Measurements from ENCODE around the gene NCAPG2. TPM values are rescaled to one million over a fixed set of nuclear protein-coding genes. Genes with fewer than 3 reads are reported as not detected.

Gene NCAPG2
- total and polyA plus RNA-seq, 2 of the 13 experiments (the other 11 are each of a cell fraction or from before 2014, with no cell fraction given): 15.1 to 30.7 TPM

DNA sequence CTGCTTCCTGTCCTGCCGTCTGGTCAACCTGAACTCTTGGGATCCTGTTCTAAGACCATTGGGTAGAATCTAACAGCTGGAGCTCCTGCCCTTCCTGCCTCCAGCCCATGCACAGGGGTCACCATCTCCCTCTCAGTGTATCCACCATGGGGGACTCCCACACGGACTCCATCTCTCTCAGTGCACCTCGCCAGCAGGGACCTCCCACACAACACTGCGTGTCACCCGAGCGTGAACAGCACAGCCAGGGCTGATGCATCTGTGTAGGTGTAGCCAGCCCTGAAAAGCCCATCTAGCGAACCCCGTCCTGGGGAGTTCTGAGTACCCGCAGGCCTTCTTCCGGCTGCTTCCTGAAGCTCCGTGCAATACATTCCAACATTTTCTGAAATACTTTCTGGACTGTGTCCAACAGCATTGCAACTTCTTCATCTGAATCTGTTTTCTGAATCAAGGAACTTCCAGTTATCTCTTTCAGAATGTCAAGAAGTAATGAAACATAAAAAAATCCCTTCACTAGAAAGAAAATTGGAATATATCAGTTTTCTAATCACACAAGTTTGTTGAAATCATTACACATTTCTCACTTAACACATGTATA lies 52.5 kb downstream of the NCAPG2 start:
- FAIRE-seq: no peak
- Histone ChIP-seq H3K4me1 (ENCODE audit: insufficient read depth, low read length) (peaks cover 33% of the 10 kb centered on the region), H3K9ac (ENCODE audit: insufficient read depth, low read depth, low read length) (no peak overlapping the region), H3K79me2 (ENCODE audit: insufficient read depth, low read length) (peaks cover 6% of the 10 kb centered on the region), H3K27me3 (ENCODE audit: control insufficient read depth in 1 of 2, insufficient read depth in 2 of 2, low read length in 2 of 2) (no peaks in the 10 kb centered on the region), H2AFZ (ENCODE audit: low read length) (no peak overlapping the region), H3K27ac (ENCODE audit: extremely low read length, insufficient read depth, low read length) (no peak overlapping the region), H3K36me3 (replicated peaks in 1 of 2; ENCODE audit: control insufficient read depth in 1 of 2, insufficient read depth in 2 of 2, low read length in 2 of 2) (peaks cover 19 to 63% of the 10 kb centered on the region in 2 experiments), H3K4me2 (ENCODE audit: low read depth, low read length) (no peak overlapping the region), H3K9me3 (ENCODE audit: low read length) (no peaks in the 10 kb centered on the region), H4K20me1 (ENCODE audit: insufficient read depth, low read length) (no peaks in the 10 kb centered on the region), H3K4me3 (replicated peaks in 1 of 3; ENCODE audit: insufficient read depth in 1 of 3, low read depth in 2 of 3, low read length in 3 of 3) (no peak overlapping the region)
- intact Hi-C loops (cut with micrococcal nuclease; ENCODE audit: unreplicated experiment) (no loop called here), in situ Hi-C loops (cut with HindIII; ENCODE audit: extremely low pct_ligation_motif_present, low pct_unique_long_range_greater_than_20kb) (no loop called here)
- no TSS peak for BruUV-seq (replicated peaks)
- TF ChIP-seq, protein P1, sequence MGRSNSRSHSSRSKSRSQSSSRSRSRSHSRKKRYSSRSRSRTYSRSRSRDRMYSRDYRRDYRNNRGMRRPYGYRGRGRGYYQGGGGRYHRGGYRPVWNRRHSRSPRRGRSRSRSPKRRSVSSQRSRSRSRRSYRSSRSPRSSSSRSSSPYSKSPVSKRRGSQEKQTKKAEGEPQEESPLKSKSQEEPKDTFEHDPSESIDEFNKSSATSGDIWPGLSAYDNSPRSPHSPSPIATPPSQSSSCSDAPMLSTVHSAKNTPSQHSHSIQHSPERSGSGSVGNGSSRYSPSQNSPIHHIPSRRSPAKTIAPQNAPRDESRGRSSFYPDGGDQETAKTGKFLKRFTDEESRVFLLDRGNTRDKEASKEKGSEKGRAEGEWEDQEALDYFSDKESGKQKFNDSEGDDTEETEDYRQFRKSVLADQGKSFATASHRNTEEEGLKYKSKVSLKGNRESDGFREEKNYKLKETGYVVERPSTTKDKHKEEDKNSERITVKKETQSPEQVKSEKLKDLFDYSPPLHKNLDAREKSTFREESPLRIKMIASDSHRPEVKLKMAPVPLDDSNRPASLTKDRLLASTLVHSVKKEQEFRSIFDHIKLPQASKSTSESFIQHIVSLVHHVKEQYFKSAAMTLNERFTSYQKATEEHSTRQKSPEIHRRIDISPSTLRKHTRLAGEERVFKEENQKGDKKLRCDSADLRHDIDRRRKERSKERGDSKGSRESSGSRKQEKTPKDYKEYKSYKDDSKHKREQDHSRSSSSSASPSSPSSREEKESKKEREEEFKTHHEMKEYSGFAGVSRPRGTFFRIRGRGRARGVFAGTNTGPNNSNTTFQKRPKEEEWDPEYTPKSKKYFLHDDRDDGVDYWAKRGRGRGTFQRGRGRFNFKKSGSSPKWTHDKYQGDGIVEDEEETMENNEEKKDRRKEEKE (IDR thresholded peaks at IDR 0.05): no peak
- no peak for TF ChIP-seq FOSL2 (CRISPR knock-in tag; IDR thresholded peaks at IDR 0.05)
- TF ChIP-seq ZNF7 (CRISPR knock-in tag; IDR thresholded peaks at IDR 0.05): no peak
- TF ChIP-seq ZNF83 (CRISPR knock-in tag; IDR thresholded peaks at IDR 0.05; ENCODE audit: borderline replicate concordance): no peak
- TF ChIP-seq ATAD3A (CRISPR knock-in tag; IDR thresholded peaks at IDR 0.05): no peak
- TF ChIP-seq ZBTB38 (CRISPR knock-in tag; IDR thresholded peaks at IDR 0.05): no peak
- TF ChIP-seq, protein P2, sequence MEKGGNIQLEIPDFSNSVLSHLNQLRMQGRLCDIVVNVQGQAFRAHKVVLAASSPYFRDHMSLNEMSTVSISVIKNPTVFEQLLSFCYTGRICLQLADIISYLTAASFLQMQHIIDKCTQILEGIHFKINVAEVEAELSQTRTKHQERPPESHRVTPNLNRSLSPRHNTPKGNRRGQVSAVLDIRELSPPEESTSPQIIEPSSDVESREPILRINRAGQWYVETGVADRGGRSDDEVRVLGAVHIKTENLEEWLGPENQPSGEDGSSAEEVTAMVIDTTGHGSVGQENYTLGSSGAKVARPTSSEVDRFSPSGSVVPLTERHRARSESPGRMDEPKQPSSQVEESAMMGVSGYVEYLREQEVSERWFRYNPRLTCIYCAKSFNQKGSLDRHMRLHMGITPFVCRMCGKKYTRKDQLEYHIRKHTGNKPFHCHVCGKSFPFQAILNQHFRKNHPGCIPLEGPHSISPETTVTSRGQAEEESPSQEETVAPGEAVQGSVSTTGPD (CRISPR knock-in tag; IDR thresholded peaks at IDR 0.05): no peak
- TF ChIP-seq MTF2 (CRISPR knock-in tag; IDR thresholded peaks at IDR 0.05; ENCODE audit: borderline replicate concordance): no peak
- TF ChIP-seq RARG (CRISPR knock-in tag; IDR thresholded peaks at IDR 0.05; ENCODE audit: low read depth): no peak
- TF ChIP-seq REXO4 (CRISPR knock-in tag; IDR thresholded peaks at IDR 0.05; ENCODE audit: borderline replicate concordance): no peak
- TF ChIP-seq NFRKB (IDR thresholded peaks at IDR 0.05): no peak
- no peak for TF ChIP-seq ZNF253 (CRISPR knock-in tag; IDR thresholded peaks at IDR 0.05; ENCODE audit: borderline replicate concordance)
- TF ChIP-seq MYC (CRISPR knock-in tag; IDR thresholded peaks at IDR 0.05; ENCODE audit: borderline replicate concordance): no peak
- TF ChIP-seq, protein P3, sequence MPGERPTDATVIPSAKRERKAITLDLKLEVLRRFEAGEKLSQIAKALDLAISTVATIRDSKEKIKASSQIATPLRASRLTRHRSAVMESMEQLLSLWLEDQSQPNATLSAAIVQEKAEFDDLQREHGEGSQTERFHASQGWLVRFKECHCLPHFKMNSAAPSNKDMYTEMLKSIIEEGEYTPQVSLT (CRISPR knock-in tag; IDR thresholded peaks at IDR 0.05; ENCODE audit: borderline replicate concordance, low read depth): no peak
- TF ChIP-seq, protein P4, sequence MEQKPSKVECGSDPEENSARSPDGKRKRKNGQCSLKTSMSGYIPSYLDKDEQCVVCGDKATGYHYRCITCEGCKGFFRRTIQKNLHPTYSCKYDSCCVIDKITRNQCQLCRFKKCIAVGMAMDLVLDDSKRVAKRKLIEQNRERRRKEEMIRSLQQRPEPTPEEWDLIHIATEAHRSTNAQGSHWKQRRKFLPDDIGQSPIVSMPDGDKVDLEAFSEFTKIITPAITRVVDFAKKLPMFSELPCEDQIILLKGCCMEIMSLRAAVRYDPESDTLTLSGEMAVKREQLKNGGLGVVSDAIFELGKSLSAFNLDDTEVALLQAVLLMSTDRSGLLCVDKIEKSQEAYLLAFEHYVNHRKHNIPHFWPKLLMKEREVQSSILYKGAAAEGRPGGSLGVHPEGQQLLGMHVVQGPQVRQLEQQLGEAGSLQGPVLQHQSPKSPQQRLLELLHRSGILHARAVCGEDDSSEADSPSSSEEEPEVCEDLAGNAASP (CRISPR knock-in tag; IDR thresholded peaks at IDR 0.05; ENCODE audit: borderline replicate concordance): no peak
- no peak for TF ChIP-seq ZSCAN31 (CRISPR knock-in tag; IDR thresholded peaks at IDR 0.05; ENCODE audit: low read depth)
- ATAC-seq: no peak
- ChIA-PET CTCF (ENCODE audit: low intra/inter-chr PET ratio, low total read pairs) (no interaction called here), POLR2A (no interaction called here)
- 98% methylated on average over 11 of the region's 11 CpGs for WGBS (ENCODE audit: low lambda C conversion rate)
- DNase-seq (ENCODE audit: low spot score): no peak

Data from HepG2 (cell line).